Activated naive CD8-positive, alpha-beta T cell treated with anti-CD3 and anti-CD28 coated beads, Interleukin-2, amount 50 U/mL, for 24 hours (primary cell): Measurements from ENCODE around the gene SMIM45.
A peak's percentile ranks its signal among the peaks of the same experiment; 100 is the strongest.

Source experiments
- ATAC-seq: fragments of 150-1000 bp; cut with Tn5 transposase; one replicate; pipeline ENCODE4 v1.10.0; 2021
- DNase-seq: peaks from one replicate; pipeline ENCODE4 v3.0.0; 2021
- H3K27ac Mint-ChIP-seq: one replicate; pipeline ENCODE4 v1.8.0; 2021; ENCODE audit warnings: mild to moderate bottlenecking, mixed read lengths
- H3K27me3 Mint-ChIP-seq: one replicate; pipeline ENCODE4 v1.8.0; 2021; ENCODE audit warnings: mixed read lengths
- H3K36me3 Mint-ChIP-seq: one replicate; pipeline ENCODE4 v1.8.0; 2021; ENCODE audit warnings: low read depth, mixed read lengths
- H3K4me1 Mint-ChIP-seq: one replicate; pipeline ENCODE4 v1.8.0; 2021; ENCODE audit warnings: mixed read lengths
- H3K4me3 Mint-ChIP-seq: one replicate; pipeline ENCODE4 v1.8.0; 2021; ENCODE audit warnings: mild to moderate bottlenecking, moderate library complexity, mixed read lengths
- H3K9me3 Mint-ChIP-seq: one replicate; pipeline ENCODE4 v1.8.0; 2021; ENCODE audit warnings: mixed read lengths

Gene SMIM45

GRCh38 chr22:41951898-41952474 lies at the start of gene SMIM45:
Gene SMIM45, plus strand, starts transcription at chr22:41952150.
- no peak for ATAC-seq
- DNase-seq, result no peak
- H3K4me1 Mint-ChIP-seq, result peaks cover 32% of the 10 kb centered on the region
- H3K4me3 Mint-ChIP-seq, result no peak within 1 kb of the TSS
- H3K27ac Mint-ChIP-seq, result no peak within 1 kb of the TSS
- H3K36me3 Mint-ChIP-seq, result peaks cover 2% of the 10 kb centered on the region
- no peaks in the 10 kb centered on the region for H3K27me3 Mint-ChIP-seq
- no peaks in the 10 kb centered on the region for H3K9me3 Mint-ChIP-seq

- Mint-ChIP-seq H3K27me3 (no peaks in the 10 kb centered on the region), H3K9me3 (no peaks in the 10 kb centered on the region), H3K4me3 (no peak overlapping the region), H3K27ac (no peak overlapping the region), H3K4me1 (peaks cover 5% of the 10 kb centered on the region), H3K36me3 (peaks cover 22% of the 10 kb centered on the region)
- no peak for DNase-seq
- no peak for ATAC-seq
Measured at GRCh38 chr22:41902932-41903421, 49.0 kb upstream of the SMIM45 start.

- Mint-ChIP-seq H3K36me3 (peaks cover 21% of the 10 kb centered on the region), H3K4me3 (no peak overlapping the region), H3K27me3 (peaks cover 4% of the 10 kb centered on the region), H3K9me3 (no peaks in the 10 kb centered on the region), H3K27ac (no peak overlapping the region), H3K4me1 (peaks cover 16% of the 10 kb centered on the region)
- DNase-seq, result no peak
- ATAC-seq, result no peak
Measured at GRCh38 chr22:41904450-41905410, 47.2 kb upstream of the SMIM45 start.

GRCh38 chr22:41905411-41906202 lies 46.3 kb upstream of the SMIM45 start:
- peaks cover 4% of the 10 kb centered on the region for H3K27me3 Mint-ChIP-seq

GRCh38 chr22:41906822-41907221 lies 45.1 kb upstream of the SMIM45 start:
- no peak overlapping the region for H3K27ac Mint-ChIP-seq
- no peaks in the 10 kb centered on the region for H3K9me3 Mint-ChIP-seq
- DNase-seq (no peak), ATAC-seq (no peak)
- peaks cover 21% of the 10 kb centered on the region for H3K4me1 Mint-ChIP-seq
- H3K27me3 Mint-ChIP-seq, result peaks cover 10% of the 10 kb centered on the region
- H3K4me3 Mint-ChIP-seq, result no peak overlapping the region
- H3K36me3 Mint-ChIP-seq, result peaks cover 12% of the 10 kb centered on the region

More at GRCh38 chr22:41905411-41906202, 46.3 kb upstream of the SMIM45 start:
- Mint-ChIP-seq H3K27ac (peak overlapping the region; percentile 13), H3K4me3 (no peak overlapping the region), H3K36me3 (peaks cover 15% of the 10 kb centered on the region), H3K9me3 (no peaks in the 10 kb centered on the region), H3K4me1 (peaks cover 16% of the 10 kb centered on the region)
- DNase-seq, result no peak
- no peak for ATAC-seq

- Mint-ChIP-seq H3K4me3 (no peak overlapping the region), H3K36me3 (peaks cover 12% of the 10 kb centered on the region), H3K27ac (no peak overlapping the region), H3K9me3 (no peaks in the 10 kb centered on the region), H3K27me3 (peaks cover 19% of the 10 kb centered on the region), H3K4me1 (peaks cover 25% of the 10 kb centered on the region)
- DNase-seq (no peak), ATAC-seq (peak; percentile 13)
Measured at GRCh38 chr22:41907436-41908401, 44.2 kb upstream of the SMIM45 start.

GRCh38 chr22:41908411-41909309 lies 43.3 kb upstream of the SMIM45 start:
- peaks cover 28% of the 10 kb centered on the region for H3K27me3 Mint-ChIP-seq
- ATAC-seq (no peak), DNase-seq (no peak)
- peaks cover 32% of the 10 kb centered on the region for H3K4me1 Mint-ChIP-seq
- H3K9me3 Mint-ChIP-seq, result no peaks in the 10 kb centered on the region
- H3K4me3 Mint-ChIP-seq, result no peak overlapping the region
- no peak overlapping the region for H3K27ac Mint-ChIP-seq
- H3K36me3 Mint-ChIP-seq, result peaks cover 10% of the 10 kb centered on the region

GRCh38 chr22:41909310-41910049 lies 42.5 kb upstream of the SMIM45 start:
- no peak for ATAC-seq
- Mint-ChIP-seq H3K4me1 (peaks cover 32% of the 10 kb centered on the region), H3K36me3 (peaks cover 5% of the 10 kb centered on the region), H3K9me3 (no peaks in the 10 kb centered on the region), H3K4me3 (no peak overlapping the region), H3K27ac (no peak overlapping the region), H3K27me3 (peaks cover 28% of the 10 kb centered on the region)
- no peak for DNase-seq

- ATAC-seq (peak; percentile 12), DNase-seq (peak; percentile 35)
- no peak overlapping the region for H3K4me3 Mint-ChIP-seq
- H3K27ac Mint-ChIP-seq, result no peak overlapping the region
- H3K27me3 Mint-ChIP-seq, result peaks cover 31% of the 10 kb centered on the region
- H3K36me3 Mint-ChIP-seq, result peaks cover 5% of the 10 kb centered on the region
- peaks cover 33% of the 10 kb centered on the region for H3K4me1 Mint-ChIP-seq
- H3K9me3 Mint-ChIP-seq, result no peaks in the 10 kb centered on the region
Measured at GRCh38 chr22:41910050-41911000, 41.6 kb upstream of the SMIM45 start.

GRCh38 chr22:41911001-41911611 lies 40.8 kb upstream of the SMIM45 start:
- peaks cover 39% of the 10 kb centered on the region for H3K27me3 Mint-ChIP-seq
- H3K36me3 Mint-ChIP-seq, result peaks cover 1% of the 10 kb centered on the region
- no peak overlapping the region for H3K27ac Mint-ChIP-seq
- peaks cover 38% of the 10 kb centered on the region for H3K4me1 Mint-ChIP-seq
- peak; percentile 19 for DNase-seq
- no peak overlapping the region for H3K4me3 Mint-ChIP-seq
- no peak for ATAC-seq
- no peaks in the 10 kb centered on the region for H3K9me3 Mint-ChIP-seq

- peaks cover 39% of the 10 kb centered on the region for H3K4me1 Mint-ChIP-seq
- H3K9me3 Mint-ChIP-seq, result no peaks in the 10 kb centered on the region
- peaks cover 1% of the 10 kb centered on the region for H3K36me3 Mint-ChIP-seq
- DNase-seq, result no peak
- no peak for ATAC-seq
- H3K27me3 Mint-ChIP-seq, result peaks cover 47% of the 10 kb centered on the region
- H3K27ac Mint-ChIP-seq, result no peak overlapping the region
- no peak overlapping the region for H3K4me3 Mint-ChIP-seq
Measured at GRCh38 chr22:41912338-41913039, 39.5 kb upstream of the SMIM45 start.
